Activated CD8-positive, alpha-beta memory T cell treated with anti-CD3 and anti-CD28 coated beads for 36 hours (primary cell): Measurements from ENCODE around the gene CCDC73. TPM values are rescaled to one million over a fixed set of nuclear protein-coding genes. Genes with fewer than 3 reads are reported as not detected.
"Not testable (repeated sequence)": the region's sequence is repeated elsewhere in the genome, so short reads cannot be mapped to it uniquely, and the experiment has no call there.

Experiments
- CTCF ChIA-PET: fragments of 350-600 bp; sonication (Branson Sonifier 250); formaldehyde crosslinking; loops from one replicate; lab custom pipeline; 2021; ENCODE audit warnings: antibody characterized with exemption; lab: Charles Lee
- POLR2A ChIA-PET: fragments of 350-600 bp; sonication (Branson Sonifier 250); formaldehyde crosslinking; loops from one replicate; lab custom pipeline; 2021; ENCODE audit warnings: antibody characterized with exemption; lab: Charles Lee
- total RNA-seq, 2 experiments: library from RNA; stranded (reverse); gene quantifications; one replicate each; pipeline ENCODE4 v1.2.3, GENCODE V29; 2021

The CCDC73 gene
- total RNA-seq, 2 experiments from 2014 or later: 0.04 TPM

DNA sequence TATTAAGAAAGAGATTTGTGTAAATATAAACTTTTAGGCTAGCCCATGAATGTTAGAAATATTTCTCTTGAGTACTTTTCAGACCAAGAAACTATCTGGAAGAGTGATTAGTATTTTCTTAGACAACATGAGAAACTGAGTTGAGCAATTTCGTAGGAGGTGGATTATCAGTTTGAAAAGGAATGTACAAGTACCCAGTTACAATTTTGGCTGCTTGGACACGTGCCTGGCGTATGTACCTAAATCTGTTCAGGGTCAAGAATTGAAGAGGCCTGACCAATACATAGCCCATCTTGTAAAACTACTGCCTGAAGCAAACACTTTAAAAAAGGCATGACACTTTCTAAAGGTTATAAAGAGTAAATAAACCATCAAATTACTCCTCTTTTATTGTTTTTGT lies 71.1 kb downstream of the CCDC73 start:
- POLR2A ChIA-PET: no interaction called here

DNA sequence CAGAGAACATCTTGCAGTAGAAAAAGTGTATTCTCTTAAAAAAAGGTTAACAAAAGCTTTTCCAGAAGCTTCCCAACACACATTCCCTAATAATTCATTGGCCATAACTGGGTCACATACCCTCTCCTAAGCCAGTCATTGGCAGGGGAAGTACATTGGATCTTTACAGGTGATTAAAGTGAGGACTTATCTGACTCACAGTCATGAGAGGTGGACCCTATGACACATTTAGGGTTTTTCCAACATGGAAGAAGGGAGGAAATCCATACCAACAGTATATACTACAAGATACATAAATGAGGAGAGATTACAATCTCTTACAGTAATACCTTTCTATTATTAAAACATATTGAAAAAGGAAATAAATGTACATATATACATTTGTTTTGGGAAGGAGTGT lies 72.2 kb downstream of the CCDC73 start:
- ChIA-PET CTCF (no interaction called here), POLR2A (no interaction called here)

More for the DNA sequence above, 71.1 kb downstream of the CCDC73 start:
- CTCF ChIA-PET: no interaction called here

GRCh38 chr11:32713496-32713895 lies 81.0 kb downstream of the CCDC73 start:
- CTCF ChIA-PET: no interaction called here
- POLR2A ChIA-PET: no interaction called here

GRCh38 chr11:32708978-32709377 lies 85.5 kb downstream of the CCDC73 start:
- POLR2A ChIA-PET: not testable (repeated sequence)

GRCh38 chr11:32706985-32707741 lies 87.3 kb downstream of the CCDC73 start:
- POLR2A ChIA-PET: no interaction called here
- CTCF ChIA-PET: interaction anchor here (0.5 kb wide), 1 partner anchor 101 kb away, joined by 3 read pairs; no protein-coding TSS in a partner anchor

More at GRCh38 chr11:32708978-32709377, 85.5 kb downstream of the CCDC73 start:
- CTCF ChIA-PET: not testable (repeated sequence)

GRCh38 chr11:32705309-32706033 lies 89.0 kb downstream of the CCDC73 start:
- CTCF ChIA-PET: no interaction called here

GRCh38 chr11:32704775-32705174 lies 89.7 kb downstream of the CCDC73 start:
- CTCF ChIA-PET: no interaction called here
- POLR2A ChIA-PET: no interaction called here

More at GRCh38 chr11:32705309-32706033, 89.0 kb downstream of the CCDC73 start:
- POLR2A ChIA-PET: no interaction called here

DNA sequence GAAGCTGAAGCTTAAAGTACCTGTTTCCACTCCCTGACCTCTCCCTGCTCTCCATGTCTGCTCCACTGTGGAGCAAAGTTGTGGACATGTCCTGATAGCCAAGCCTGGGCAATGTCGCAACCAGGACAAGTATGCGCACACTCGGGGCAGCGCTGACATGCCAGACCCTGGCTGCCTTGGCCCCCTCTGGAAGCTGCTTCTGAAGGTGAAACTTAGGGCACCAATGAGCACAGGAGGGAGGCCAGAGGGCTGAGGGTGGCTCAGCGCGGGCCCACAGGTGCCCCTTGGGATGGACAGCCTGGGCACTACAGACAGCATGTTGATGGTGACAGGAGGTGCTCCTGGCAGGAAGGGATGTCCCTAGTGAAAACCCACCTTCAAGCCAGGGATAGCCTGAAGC lies 90.2 kb downstream of the CCDC73 start:
- CTCF ChIA-PET: no interaction called here
- POLR2A ChIA-PET: no interaction called here

DNA sequence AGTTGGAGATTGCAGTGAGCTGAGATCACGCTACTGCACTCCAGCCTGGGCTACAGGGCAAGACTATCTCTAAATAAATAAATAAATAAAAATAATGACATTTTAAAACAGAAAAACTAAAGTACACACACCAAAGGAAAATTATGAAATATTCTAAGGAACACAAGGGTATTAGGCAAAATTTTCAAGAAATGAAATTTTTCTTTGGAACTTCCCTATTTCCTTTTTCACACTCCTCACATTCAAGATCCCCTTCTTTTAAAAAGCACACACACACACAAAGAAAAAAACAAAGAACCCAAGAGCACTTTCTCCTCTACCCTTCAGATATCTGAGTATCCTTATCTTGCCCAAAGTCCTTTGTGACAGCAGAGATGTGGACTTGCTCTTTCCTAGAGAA lies 92.8 kb downstream of the CCDC73 start:
- CTCF ChIA-PET: no interaction called here
- POLR2A ChIA-PET: no interaction called here

- ChIA-PET POLR2A (interaction anchor here (0.7 kb wide), 1 partner anchor 325 kb away, joined by 6 read pairs; no protein-coding TSS in a partner anchor), CTCF (no interaction called here)
Measured at GRCh38 chr11:32698579-32698978, 95.9 kb downstream of the CCDC73 start.

GRCh38 chr11:32671051-32671450 lies 123.4 kb downstream of the CCDC73 start:
- CTCF ChIA-PET: no interaction called here

GRCh38 chr11:32659672-32660071 lies 134.8 kb downstream of the CCDC73 start:
- ChIA-PET CTCF (interaction anchor here (0.7 kb wide), 1 partner anchor 16 kb away, joined by 5 read pairs; no protein-coding TSS in a partner anchor), POLR2A (no interaction called here)

More at GRCh38 chr11:32671051-32671450, 123.4 kb downstream of the CCDC73 start:
- POLR2A ChIA-PET: no interaction called here

DNA sequence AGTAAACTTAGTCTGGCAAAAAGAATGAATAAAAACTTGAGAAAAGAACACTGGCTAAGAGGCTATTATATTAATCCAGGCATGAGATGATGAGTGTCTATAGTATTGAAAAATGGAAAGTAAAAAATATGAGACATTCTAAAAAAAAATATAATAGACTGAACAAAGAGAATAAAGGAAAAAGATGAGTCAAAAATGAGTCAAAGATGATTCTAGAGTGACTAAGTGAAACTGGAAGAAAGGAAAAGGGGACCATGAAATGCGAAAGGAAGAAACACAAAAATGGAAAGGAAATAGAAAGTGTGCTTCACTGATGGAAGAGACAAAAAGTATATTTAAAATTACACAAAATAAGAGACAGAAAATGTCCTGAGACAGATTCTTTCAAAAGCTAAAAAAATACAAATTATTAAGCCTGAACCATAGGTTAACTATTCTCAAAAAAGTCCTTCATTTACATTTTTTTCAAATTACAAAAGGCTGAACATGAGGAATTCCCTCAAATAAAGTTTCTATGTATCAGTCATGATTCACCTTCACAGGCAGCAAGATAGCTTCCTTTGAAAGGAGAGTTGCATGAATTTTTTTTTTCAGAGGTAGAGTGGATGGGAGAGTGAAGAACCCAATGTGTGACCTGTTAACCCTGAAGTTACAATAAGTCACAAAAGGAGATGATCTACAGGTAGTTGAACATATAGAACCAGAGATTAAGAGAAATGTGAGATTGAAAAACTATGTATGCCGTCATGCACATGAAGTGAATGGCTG lies 135.6 kb downstream of the CCDC73 start:
- POLR2A ChIA-PET: no interaction called here

DNA sequence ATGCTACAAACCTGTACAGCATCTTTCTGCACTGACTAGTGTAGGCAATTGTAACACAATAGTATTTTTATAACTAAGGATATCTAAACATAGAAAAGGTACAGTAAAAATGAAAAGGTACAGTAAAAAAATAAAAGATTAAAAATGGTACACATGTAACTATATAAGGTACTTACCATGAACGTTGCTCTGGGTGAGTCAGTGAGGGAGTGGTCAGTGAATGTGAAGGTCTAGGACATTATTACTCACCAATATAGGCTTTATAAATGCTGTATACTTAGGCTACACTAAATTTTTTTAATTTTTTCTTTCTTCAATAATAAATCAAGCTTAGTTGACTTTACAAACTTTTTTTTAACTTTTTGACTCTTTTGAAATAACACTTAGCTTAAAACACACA lies 150.9 kb downstream of the CCDC73 start:
- ChIA-PET POLR2A (no interaction called here), CTCF (no interaction called here)

More for the DNA sequence above, 135.6 kb downstream of the CCDC73 start:
- CTCF ChIA-PET: no interaction called here

DNA sequence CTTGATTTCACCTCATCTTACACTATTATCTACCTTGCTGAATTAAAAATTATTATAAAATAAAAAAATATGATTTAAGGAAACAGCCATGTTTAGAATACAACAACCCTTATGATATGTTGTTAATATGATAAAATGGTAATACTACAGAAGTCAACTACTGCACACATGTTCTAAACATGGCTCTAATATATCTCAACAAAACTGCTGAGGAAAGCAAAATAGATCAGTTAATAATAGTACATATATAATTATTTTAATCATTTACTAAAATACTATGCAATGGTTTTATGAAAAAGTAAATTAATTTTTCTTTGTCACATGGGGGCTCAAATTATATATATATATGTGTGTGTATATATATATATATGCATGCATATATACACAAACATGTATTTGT lies 153.1 kb downstream of the CCDC73 start:
- CTCF ChIA-PET: no interaction called here
- POLR2A ChIA-PET: no interaction called here

DNA sequence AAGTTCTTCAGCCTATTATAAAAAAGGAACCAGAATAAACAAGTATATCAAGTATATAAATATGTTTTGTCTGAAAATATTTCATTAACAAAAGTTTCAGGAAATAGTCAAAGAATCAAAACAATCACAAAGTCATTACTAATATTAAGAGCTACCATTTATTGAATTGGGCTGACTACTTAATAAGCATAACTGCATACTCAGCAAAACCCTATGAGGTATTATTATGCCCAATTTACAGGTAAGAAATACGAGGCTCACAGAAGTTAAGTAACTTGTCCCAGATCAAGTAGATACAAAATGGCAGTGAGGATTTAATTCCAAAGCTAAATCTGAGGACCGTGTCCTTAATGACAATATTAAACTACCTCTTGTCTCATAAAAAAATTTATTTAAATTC lies 158.6 kb downstream of the CCDC73 start:
- POLR2A ChIA-PET: no interaction called here
- CTCF ChIA-PET: no interaction called here

DNA sequence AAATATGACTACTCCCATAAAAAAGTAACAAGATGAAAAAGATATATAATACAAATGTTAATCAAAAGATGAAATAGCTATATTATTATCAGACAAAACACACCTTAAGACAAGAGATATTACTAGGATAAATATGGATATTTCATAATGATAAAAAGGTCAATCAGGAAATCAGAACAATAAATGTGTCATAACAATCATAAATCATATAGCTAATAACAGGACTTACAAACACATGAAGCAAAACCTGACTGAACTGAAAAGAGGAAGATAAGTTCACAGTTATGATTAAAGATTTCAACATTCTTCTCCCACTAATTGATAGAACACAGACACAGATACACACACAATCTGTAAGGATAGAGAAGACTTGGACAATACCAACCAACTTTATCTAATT lies 163.6 kb downstream of the CCDC73 start:
- ChIA-PET CTCF (no interaction called here), POLR2A (no interaction called here)

DNA sequence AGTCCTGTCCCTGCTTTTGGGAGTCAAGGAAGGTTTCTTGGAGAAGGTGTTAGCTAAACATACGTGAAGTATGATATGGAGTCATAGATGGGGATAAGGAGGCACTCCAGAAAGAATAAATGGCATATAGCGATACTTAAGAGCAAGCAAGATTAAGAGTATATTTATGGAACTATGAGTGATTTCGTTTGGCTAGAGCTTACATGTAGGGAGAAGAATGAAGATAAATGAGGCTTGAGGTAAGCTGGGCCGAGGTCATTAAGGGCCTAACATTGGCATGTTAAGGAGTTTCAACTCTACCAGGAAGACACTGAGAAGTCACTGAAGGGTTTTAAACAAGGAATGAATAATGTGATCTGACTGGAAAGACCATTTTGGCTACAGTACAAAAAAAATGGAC lies 177.6 kb downstream of the CCDC73 start:
- POLR2A ChIA-PET: no interaction called here
- CTCF ChIA-PET: no interaction called here

DNA sequence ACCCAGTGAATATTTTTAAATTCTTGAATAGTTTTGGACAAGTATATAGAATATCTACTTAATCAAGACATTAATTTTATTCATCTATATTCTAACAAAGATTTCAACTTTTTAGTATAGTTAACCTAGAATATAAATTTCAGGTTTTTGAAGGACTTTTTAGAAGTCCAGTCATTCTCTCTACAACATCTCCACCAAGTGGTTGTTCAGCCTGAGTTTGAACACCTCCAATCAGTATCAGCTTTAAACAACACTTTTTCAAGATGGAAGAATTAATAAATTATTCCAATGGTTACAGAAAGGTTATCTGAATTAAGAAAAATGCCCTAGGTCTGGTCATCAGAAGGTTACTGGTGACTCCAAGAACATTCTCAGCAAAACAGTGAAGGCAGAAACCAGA lies 179.0 kb downstream of the CCDC73 start:
- POLR2A ChIA-PET: no interaction called here
- CTCF ChIA-PET: no interaction called here
